Left ventricle myocardium inferior (tissue), 1 donor: ENCODE measurements around the gene NRG2. TPM values are rescaled to one million over a fixed set of nuclear protein-coding genes. Genes with fewer than 3 reads are reported as not detected.

Experiments
- DNase-seq: peaks from one replicate; pipeline ENCODE4 v3.0.0-alpha.2; 2020
- H3K27ac ChIP-seq: fragments of 200-600 bp; replicated peaks from 2 replicates; pipeline ENCODE4 v1.8.0; 2021
- H3K27me3 ChIP-seq: fragments of 200-600 bp; 2 replicates; pipeline ENCODE4 v1.8.0; 2021; ENCODE audit warnings: low read depth
- H3K36me3 ChIP-seq: fragments of 200-600 bp; 2 replicates; pipeline ENCODE4 v1.8.0; 2021
- H3K4me1 ChIP-seq: fragments of 200-600 bp; 2 replicates; pipeline ENCODE4 v1.8.0; 2021
- H3K4me3 ChIP-seq: fragments of 200-600 bp; 2 replicates; pipeline ENCODE4 v1.8.0; 2021; ENCODE audit warnings: mild to moderate bottlenecking, moderate library complexity
- H3K9me3 ChIP-seq: fragments of 200-600 bp; replicated peaks from 2 replicates; pipeline ENCODE4 v1.8.0; 2021
- CTCF ChIP-seq: fragments of 200-600 bp; IDR thresholded peaks from 2 replicates; pipeline ENCODE4 v1.8.0; 2021; ENCODE audit warnings: antibody characterized with exemption, mild to moderate bottlenecking, borderline replicate concordance
- intact Hi-C: fragments of 100-400 bp; cut with micrococcal nuclease; formaldehyde crosslinking; loops from one replicate; pipeline ENCODE4 v1.11.0; 2022
- total RNA-seq: library from RNA; stranded (reverse); fragmentation: NEBNext Ultra II Directional; extraction: Animal tissue kit (Norgen Biotek cat#: 25700); gene quantifications from one replicate; pipeline ENCODE4 v1.2.1, GENCODE V29; 2021
- donor health status: DM: no; HTN: yes; CAD: no; lungs with severe emphysema.

The NRG2 gene
- total RNA-seq, 1 donor from 2014 or later = 3.1 TPM

- intact Hi-C loops = loop anchor here (5.0 kb wide), 1 partner anchor 80 kb away; no protein-coding TSS in a partner anchor
- no peak overlapping the region for H3K27ac ChIP-seq
- no peaks in the 10 kb centered on the region for H3K9me3 ChIP-seq
- TF ChIP-seq CTCF = no peak
- H3K4me3 ChIP-seq = no peak overlapping the region
- H3K27me3 ChIP-seq = no peaks in the 10 kb centered on the region
- peaks cover 22% of the 10 kb centered on the region for H3K4me1 ChIP-seq
- DNase-seq = no peak
- H3K36me3 ChIP-seq = no peaks in the 10 kb centered on the region
These were observed 175.5 kb downstream of the NRG2 start for GRCh38 chr5:139867581-139867980.

GRCh38 chr5:139867109-139867508 is 176.0 kb downstream of the NRG2 start:
- H3K4me3 ChIP-seq = no peak overlapping the region
- intact Hi-C loops = loop anchor here (5.0 kb wide), 1 partner anchor 80 kb away; no protein-coding TSS in a partner anchor
- TF ChIP-seq CTCF = no peak
- no peaks in the 10 kb centered on the region for H3K9me3 ChIP-seq
- no peaks in the 10 kb centered on the region for H3K36me3 ChIP-seq
- no peak for DNase-seq
- H3K4me1 ChIP-seq = peaks cover 22% of the 10 kb centered on the region
- H3K27ac ChIP-seq = no peak overlapping the region
- H3K27me3 ChIP-seq = no peaks in the 10 kb centered on the region

DNA sequence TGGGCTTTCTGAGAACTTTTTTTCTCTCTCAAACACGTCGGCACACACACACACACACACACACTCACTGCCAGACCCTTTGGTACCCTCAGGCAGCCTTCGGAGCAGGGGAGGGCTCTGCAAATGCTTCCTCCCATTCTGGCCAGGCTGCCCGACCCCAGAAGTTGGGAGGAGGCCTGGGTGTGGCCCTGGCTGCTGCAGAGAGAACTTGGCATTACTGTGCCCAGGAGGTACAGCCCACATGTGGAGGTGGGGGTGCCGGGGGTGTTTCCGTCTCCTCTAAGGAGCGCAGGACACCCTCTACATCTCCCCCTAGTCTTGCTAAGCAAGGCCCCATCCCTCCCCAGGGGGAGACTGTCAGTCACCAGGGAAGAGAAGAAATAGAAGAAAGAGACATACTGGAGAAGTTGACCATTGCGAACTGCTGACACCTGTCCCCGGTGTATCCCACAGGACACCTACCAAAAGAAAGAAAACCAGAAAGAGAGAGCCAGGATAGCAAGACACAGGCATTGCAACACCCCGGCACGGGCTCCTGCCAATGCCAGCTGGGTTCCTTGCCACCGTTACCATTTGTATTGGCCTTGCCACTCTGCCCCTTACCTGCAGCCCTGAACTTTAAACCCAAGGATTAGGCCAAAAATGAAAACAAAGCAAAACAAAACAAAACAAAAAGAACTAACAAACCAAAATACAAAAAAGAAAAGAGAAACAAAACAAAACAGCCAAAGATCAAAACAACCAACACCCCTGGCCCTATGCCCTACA is 178.2 kb downstream of the NRG2 start:
- intact Hi-C loops = loop anchor here (5.0 kb wide), 1 partner anchor 78 kb away; no protein-coding TSS in a partner anchor
- H3K4me1 ChIP-seq = peaks cover 22% of the 10 kb centered on the region
- TF ChIP-seq CTCF = no peak
- H3K36me3 ChIP-seq = no peaks in the 10 kb centered on the region
- no peaks in the 10 kb centered on the region for H3K9me3 ChIP-seq
- no peak overlapping the region for H3K4me3 ChIP-seq
- DNase-seq = no peak
- no peaks in the 10 kb centered on the region for H3K27me3 ChIP-seq
- no peak overlapping the region for H3K27ac ChIP-seq

- intact Hi-C loops = no loop called here
- Histone ChIP-seq H3K4me1 (peaks cover 14% of the 10 kb centered on the region), H3K36me3 (no peaks in the 10 kb centered on the region), H3K27ac (peak overlapping the region; percentile 69), H3K9me3 (no peaks in the 10 kb centered on the region), H3K4me3 (no peak overlapping the region), H3K27me3 (no peaks in the 10 kb centered on the region)
- peak; percentile 62 for DNase-seq
- TF ChIP-seq CTCF = peak; percentile 91
These were observed 179.1 kb downstream of the NRG2 start for GRCh38 chr5:139863855-139864558.

DNA sequence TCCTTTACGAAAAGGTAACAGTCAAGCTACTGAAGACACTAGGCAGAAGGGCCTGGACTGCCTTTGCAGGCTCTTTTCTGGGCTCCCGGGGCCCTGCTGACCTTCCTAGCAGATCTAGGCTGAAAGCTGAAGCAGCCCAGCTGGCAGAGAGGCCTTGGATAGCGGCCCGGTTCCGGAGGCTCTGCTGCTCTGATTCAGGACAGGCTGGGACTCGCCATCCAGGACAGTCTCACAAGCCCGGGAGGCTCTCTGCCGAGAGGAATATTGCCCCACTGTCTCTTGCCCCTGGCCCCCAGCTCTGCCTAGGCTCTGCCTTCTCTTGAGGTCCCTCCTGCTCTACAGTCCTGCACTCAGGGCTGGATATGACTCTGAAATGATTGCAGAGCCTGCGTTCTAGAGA is 179.7 kb downstream of the NRG2 start:
- Histone ChIP-seq H3K9me3 (no peaks in the 10 kb centered on the region), H3K4me3 (no peak overlapping the region), H3K27ac (peak overlapping the region; percentile 69), H3K27me3 (no peaks in the 10 kb centered on the region), H3K4me1 (peaks cover 14% of the 10 kb centered on the region), H3K36me3 (no peaks in the 10 kb centered on the region)
- intact Hi-C loops = no loop called here
- TF ChIP-seq CTCF = no peak
- peak; percentile 82 for DNase-seq
